Peyer's patch (tissue), 4 donors: Measurements from ENCODE around the gene B4GALT5.

ENCODE experiments used
- CTCF ChIP-seq, 6 experiments: fragments of 450-650 bp in 4 of 6; fragments of 200-600 bp in 2 of 6; sonication (generic) in 1 of 6; IDR thresholded peaks; one replicate each; pipeline ENCODE4 v1.5.1; 2017 to 2019; ENCODE audit warnings: antibody characterized with exemption in 6 of 6, mild to moderate bottlenecking in 3 of 6, moderate library complexity in 1 of 6
- POLR2A ChIP-seq, 2 donors: fragments of 450-650 bp; IDR thresholded peaks; one replicate each; pipeline ENCODE4 v1.5.1; 2017; ENCODE audit warnings: antibody characterized with exemption in 2 of 2, mild to moderate bottlenecking in 2 of 2, moderate library complexity in 2 of 2

GRCh38 chr20:49759266-49759950 is 45.7 kb upstream of the B4GALT5 start:
- TF ChIP-seq CTCF (IDR thresholded peaks at IDR 0.05): no peak
- TF ChIP-seq POLR2A (IDR thresholded peaks at IDR 0.05): no peak
